CD4-positive, alpha-beta T cell treated with Interleukin-17A for 1 hour (primary cell): ENCODE results near the gene FAM72D.
"Not testable (repeated sequence)": the region's sequence is repeated elsewhere in the genome, so short reads cannot be mapped to it uniquely, and the experiment has no call there.

ENCODE experiments used
- DNase-seq: peaks from one replicate; pipeline ENCODE4 v3.0.0-alpha.2; 2020

FAM72D gene

GRCh38 chr1:145155873-145156272 is 60.1 kb downstream of the FAM72D start:
- not testable (repeated sequence) for DNase-seq

GRCh38 chr1:145156891-145157610 is 61.3 kb downstream of the FAM72D start:
- peak; percentile 58 for DNase-seq

GRCh38 chr1:145157715-145158114 is 61.9 kb downstream of the FAM72D start:
- not testable (repeated sequence) for DNase-seq

- not testable (repeated sequence) for DNase-seq
Observed at GRCh38 chr1:145161046-145161752, 65.4 kb downstream of the FAM72D start.
